Endometrial microvascular endothelial cells (primary cell): ENCODE data around the gene PAFAH1B2. TPM values are rescaled to one million over a fixed set of nuclear protein-coding genes. Genes with fewer than 3 reads are reported as not detected.

Experiments used
- in situ Hi-C: cut with HindIII; loops from 2 replicates; pipeline ENCODE4 v1.10.0; 2017; ENCODE audit warnings: low sequenced_read_pairs, low pct_unique_long_range_greater_than_20kb; ENCODE audit errors: inconsistent ontology term
- total RNA-seq: library from RNA; depleted of rRNA; stranded (reverse); fragments of >200 nt; gene quantifications from one replicate; pipeline ENCODE4 v1.2.3, GENCODE V29; 2015; ENCODE audit errors: inconsistent ontology term

PAFAH1B2 gene
- total RNA-seq, 1 donor from 2014 or later, result 123 TPM

GRCh38 chr11:117183724-117184349 is 39.8 kb downstream of the PAFAH1B2 start:
- in situ Hi-C loops, result no loop called here

GRCh38 chr11:117185736-117186430 is 41.8 kb downstream of the PAFAH1B2 start:
- in situ Hi-C loops, result no loop called here

GRCh38 chr11:117186431-117186761 is 42.3 kb downstream of the PAFAH1B2 start:
- in situ Hi-C loops, result no loop called here

- in situ Hi-C loops, result no loop called here
These were observed 42.9 kb downstream of the PAFAH1B2 start for GRCh38 chr11:117187007-117187406.

GRCh38 chr11:117187428-117187798 is 43.3 kb downstream of the PAFAH1B2 start:
- in situ Hi-C loops, result no loop called here

- in situ Hi-C loops, result no loop called here
These were observed 43.9 kb downstream of the PAFAH1B2 start for GRCh38 chr11:117187799-117188481.

- in situ Hi-C loops, result no loop called here
These were observed 44.6 kb downstream of the PAFAH1B2 start for GRCh38 chr11:117188620-117189081.

- in situ Hi-C loops, result no loop called here
These were observed 45.3 kb downstream of the PAFAH1B2 start for GRCh38 chr11:117189191-117189940.

- in situ Hi-C loops, result no loop called here
These were observed 46.0 kb downstream of the PAFAH1B2 start for GRCh38 chr11:117189941-117190544.

GRCh38 chr11:117191680-117192400 is 47.8 kb downstream of the PAFAH1B2 start:
- in situ Hi-C loops, result no loop called here

- in situ Hi-C loops, result no loop called here
These were observed 48.4 kb downstream of the PAFAH1B2 start for GRCh38 chr11:117192401-117192875.

GRCh38 chr11:117193130-117194020 is 49.3 kb downstream of the PAFAH1B2 start:
- in situ Hi-C loops, result no loop called here

- in situ Hi-C loops, result no loop called here
These were observed 50.2 kb downstream of the PAFAH1B2 start for GRCh38 chr11:117194267-117194666.

- in situ Hi-C loops, result no loop called here
These were observed 51.2 kb downstream of the PAFAH1B2 start for GRCh38 chr11:117195258-117195657.

GRCh38 chr11:117195761-117196160 is 51.7 kb downstream of the PAFAH1B2 start:
- in situ Hi-C loops, result no loop called here

- in situ Hi-C loops, result no loop called here
These were observed 52.9 kb downstream of the PAFAH1B2 start for GRCh38 chr11:117197006-117197405.
